Liver (tissue), 9 donors: ENCODE measurements around the gene OR2F2. TPM values are rescaled to one million over a fixed set of nuclear protein-coding genes. Genes with fewer than 3 reads are reported as not detected.

Experiments
- DNase-seq: peaks from one replicate; pipeline ENCODE4 v3.0.0-alpha.2; 2017; ENCODE audit warnings: low spot score
- H3K27ac ChIP-seq, 2 donors: one replicate each; pipeline ENCODE4 v1.7.0; 2013; ENCODE audit warnings: inconsistent platforms in 2 of 2, low read length in 2 of 2, control low read depth in 1 of 2, low read depth in 1 of 2, mild to moderate bottlenecking in 1 of 2
- H3K27me3 ChIP-seq, 4 donors: one replicate each; pipeline versions ENCODE4 v1.6.1 to v1.7.0; 2013; ENCODE audit warnings: low read length in 3 of 4, inconsistent platforms in 1 of 4, mild to moderate bottlenecking in 1 of 4, moderate library complexity in 1 of 4; ENCODE audit not compliant: control insufficient read depth in 4 of 4, insufficient read depth in 4 of 4
- H3K36me3 ChIP-seq, 4 donors: one replicate each; pipeline versions ENCODE4 v1.6.1 to v1.7.0; 2013; ENCODE audit warnings: low read length in 3 of 4, mild to moderate bottlenecking in 3 of 4, low read depth in 1 of 4, moderate library complexity in 1 of 4; ENCODE audit not compliant: control insufficient read depth in 4 of 4, insufficient read depth in 3 of 4
- H3K4me1 ChIP-seq, 4 donors: one replicate each; pipeline versions ENCODE4 v1.6.1 to v1.7.0; 2013; ENCODE audit warnings: low read length in 3 of 4, mild to moderate bottlenecking in 3 of 4, moderate library complexity in 1 of 4; ENCODE audit not compliant: control insufficient read depth in 4 of 4, insufficient read depth in 4 of 4
- H3K4me3 ChIP-seq, 3 donors: one replicate each; pipeline versions ENCODE4 v1.6.1 to v1.7.0; 2013; ENCODE audit warnings: low read length in 3 of 3, control low read depth in 1 of 3, low read depth in 1 of 3, mild to moderate bottlenecking in 1 of 3
- H3K9ac ChIP-seq, 2 donors: one replicate each; pipeline ENCODE4 v1.7.0; 2013; ENCODE audit warnings: low read length in 2 of 2, mild to moderate bottlenecking in 2 of 2, moderate library complexity in 2 of 2, control low read depth in 1 of 2, low read depth in 1 of 2
- H3K9me3 ChIP-seq, 4 donors: one replicate each; pipeline versions ENCODE4 v1.6.1 to v1.7.0; 2013; ENCODE audit warnings: low read length in 3 of 4; ENCODE audit not compliant: control insufficient read depth in 4 of 4
- ATF3 ChIP-seq: IDR thresholded peaks from 2 replicates; pipeline ENCODE4 v1.6.1; 2016; ENCODE audit warnings: antibody characterized with exemption
- CTCF ChIP-seq: fragments of 150-350 bp; IDR thresholded peaks from 2 replicates; pipeline ENCODE4 v1.5.1; 2017; ENCODE audit warnings: improper control_type of control experiment, low read depth, low read length; ENCODE audit not compliant: missing input control
- EGR1 ChIP-seq, 2 donors: IDR thresholded peaks; 2 replicates each; pipeline ENCODE4 v1.6.1; 2016 to 2018; ENCODE audit warnings: antibody characterized with exemption in 2 of 2, low read depth in 2 of 2
- FOXA1 ChIP-seq: IDR thresholded peaks from 2 replicates; pipeline ENCODE4 v1.6.1; 2016; ENCODE audit warnings: antibody characterized with exemption
- FOXA2 ChIP-seq: IDR thresholded peaks from 2 replicates; pipeline ENCODE4 v1.6.1; 2016; ENCODE audit warnings: antibody characterized with exemption
- GABPA ChIP-seq, 2 donors: IDR thresholded peaks in 1 of 2; conservative IDR thresholded peaks in 1 of 2; 2 replicates each; pipeline ENCODE4 v1.6.1; 2016; ENCODE audit warnings: antibody characterized with exemption in 2 of 2, mild to moderate bottlenecking in 1 of 2, moderate library complexity in 1 of 2
- HNF4A ChIP-seq, 2 donors: conservative IDR thresholded peaks; 2 replicates each; pipeline ENCODE4 v1.6.1; 2016; ENCODE audit warnings: antibody characterized with exemption in 2 of 2, mild to moderate bottlenecking in 2 of 2
- HNF4G ChIP-seq: IDR thresholded peaks from 2 replicates; pipeline ENCODE4 v1.6.1; 2016; ENCODE audit warnings: antibody characterized with exemption
- JUND ChIP-seq, 2 donors: IDR thresholded peaks; 2 replicates each; pipeline ENCODE4 v1.6.1; 2016; ENCODE audit warnings: antibody characterized with exemption in 2 of 2
- NR2F2 ChIP-seq: IDR thresholded peaks from 2 replicates; pipeline ENCODE4 v1.6.1; 2016; ENCODE audit warnings: antibody characterized with exemption
- RAD21 ChIP-seq, 2 donors: IDR thresholded peaks; 2 replicates each; pipeline ENCODE4 v1.6.1; 2016; ENCODE audit warnings: antibody characterized with exemption in 2 of 2, mild to moderate bottlenecking in 2 of 2
- REST ChIP-seq: IDR thresholded peaks from 2 replicates; pipeline ENCODE4 v1.6.1; 2016; ENCODE audit warnings: antibody characterized with exemption, mild to moderate bottlenecking
- RXRA ChIP-seq, 2 donors: IDR thresholded peaks; 2 replicates each; pipeline ENCODE4 v1.6.1; 2017 to 2018; ENCODE audit warnings: antibody characterized with exemption in 2 of 2, mild to moderate bottlenecking in 1 of 2
- SP1 ChIP-seq: IDR thresholded peaks from 2 replicates; pipeline ENCODE4 v1.6.1; 2018; ENCODE audit warnings: antibody characterized with exemption, mild to moderate bottlenecking
- TAF1 ChIP-seq: conservative IDR thresholded peaks from 2 replicates; pipeline ENCODE4 v1.6.1; 2016; ENCODE audit warnings: antibody characterized with exemption, mild to moderate bottlenecking
- YY1 ChIP-seq: IDR thresholded peaks from 2 replicates; pipeline ENCODE4 v1.6.1; 2016; ENCODE audit warnings: antibody characterized with exemption, mild to moderate bottlenecking
- WGBS: extraction: QIAGEN DNeasy Blood & Tissue Kit; methylation state at CpG from one replicate; pipeline ENCODE4 v1.1.7; 2013; 5-methylcytosine and 5-hydroxymethylcytosine counted together
- polyA plus RNA-seq, 2 donors: library from polyadenylated mRNA; stranded (reverse) in 1 of 2; unstranded in 1 of 2; fragments of 200-250 nt in 1 of 2; fragments of >200 nt in 1 of 2; fragmentation: Nextera tagmentation in 1 of 2; extraction: Ambion mirVana in 1 of 2; gene quantifications; one replicate each; pipeline versions ENCODE4 v1.2.1 to v1.2.3, GENCODE V29; 2013 to 2015
- total RNA-seq, 2 donors: library from RNA; depleted of rRNA; stranded (reverse); fragments of >200 nt; gene quantifications; one replicate each; pipeline ENCODE4 v1.2.3, GENCODE V29; 2014
- TF ChIP-seq, protein P1 (sequence below): IDR thresholded peaks from 2 replicates; pipeline ENCODE4 v1.6.1; 2016; ENCODE audit warnings: antibody characterized with exemption
- donor health status: healthy.
- donor health status: healthy.
- donor health status: healthy.
- donor health status: healthy.
- donor health status: healthy.

The OR2F2 gene
- total and polyA plus RNA-seq, 4 donors = not detected

DNA sequence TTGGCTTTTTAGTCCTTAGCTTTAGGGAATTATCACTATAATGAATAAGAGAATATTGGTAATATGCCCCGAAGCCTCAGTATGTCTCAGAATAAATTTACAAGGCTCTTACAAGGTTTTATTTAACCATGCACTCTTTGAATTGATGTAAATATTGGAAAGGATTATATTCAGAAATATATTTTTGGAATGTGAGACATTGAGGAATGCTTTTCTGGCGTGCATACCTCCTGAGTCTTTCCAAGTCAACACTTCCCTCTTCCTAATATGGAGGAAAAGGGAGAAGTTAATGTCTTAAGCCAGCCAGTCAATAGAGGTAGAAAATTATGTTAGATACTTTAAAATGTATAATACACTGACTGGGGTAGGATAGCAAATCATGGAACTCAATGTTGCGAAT lies 18.4 kb downstream of the OR2F2 start:
- 89% methylated on average over 3 of the region's 3 CpGs for WGBS
- Histone ChIP-seq H3K4me3 (no peak overlapping the region), H3K4me1 (no peaks in the 10 kb centered on the region), H3K9ac (no peak overlapping the region), H3K36me3 (no peaks in the 10 kb centered on the region), H3K27ac (no peak overlapping the region), H3K27me3 (no peaks in the 10 kb centered on the region), H3K9me3 (no peaks in the 10 kb centered on the region)
- no peak for DNase-seq
- TF ChIP-seq FOXA2 (no peak), HNF4G (no peak), YY1 (no peak), HNF4A (conservative IDR thresholded peaks at IDR 0.05) (no peak), GABPA (IDR thresholded peaks at IDR 0.05 in 1 of 2, conservative IDR thresholded peaks at IDR 0.05 in 1 of 2) (no peak), JUND (IDR thresholded peaks at IDR 0.05) (no peak), FOXA1 (no peak), EGR1 (IDR thresholded peaks at IDR 0.05; ENCODE audit: low read depth in 2 of 2) (no peak), TAF1 (no peak), NR2F2 (no peak), REST (no peak), ATF3 (no peak)
- TF ChIP-seq, protein P1, sequence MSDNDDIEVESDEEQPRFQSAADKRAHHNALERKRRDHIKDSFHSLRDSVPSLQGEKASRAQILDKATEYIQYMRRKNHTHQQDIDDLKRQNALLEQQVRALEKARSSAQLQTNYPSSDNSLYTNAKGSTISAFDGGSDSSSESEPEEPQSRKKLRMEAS = no peak

DNA sequence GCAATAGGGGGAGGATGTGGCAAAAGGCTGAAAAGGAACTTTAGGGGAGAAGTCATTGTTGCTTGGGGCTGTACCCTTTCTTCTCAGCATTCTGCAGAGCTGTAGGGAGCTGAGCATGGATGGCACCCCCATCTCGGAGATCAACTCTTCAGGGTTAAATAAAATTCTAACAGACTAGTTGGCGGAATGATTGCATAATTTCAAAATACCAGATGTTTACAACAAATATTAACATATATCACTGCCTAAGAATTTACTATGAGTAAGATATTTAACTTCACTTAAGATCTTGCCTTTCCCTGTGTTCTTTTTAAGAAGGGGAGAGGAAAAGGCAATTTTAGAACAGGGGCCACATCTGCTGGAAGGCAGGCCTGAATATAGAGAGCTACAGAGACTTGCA lies 19.1 kb downstream of the OR2F2 start:
- WGBS = 79% methylated on average over 2 of the region's 2 CpGs
- Histone ChIP-seq H3K4me1 (no peaks in the 10 kb centered on the region), H3K36me3 (no peaks in the 10 kb centered on the region), H3K27ac (no peak overlapping the region), H3K9me3 (no peaks in the 10 kb centered on the region), H3K27me3 (no peaks in the 10 kb centered on the region), H3K4me3 (no peak overlapping the region), H3K9ac (no peak overlapping the region)
- TF ChIP-seq HNF4A (conservative IDR thresholded peaks at IDR 0.05) (no peak), GABPA (IDR thresholded peaks at IDR 0.05 in 1 of 2, conservative IDR thresholded peaks at IDR 0.05 in 1 of 2) (no peak), SP1 (no peak), FOXA2 (no peak), HNF4G (no peak), FOXA1 (no peak), TAF1 (no peak), YY1 (no peak), RXRA (IDR thresholded peaks at IDR 0.05) (no peak), RAD21 (IDR thresholded peaks at IDR 0.05) (no peak), CTCF (no peak)
- TF ChIP-seq, protein P1 = no peak
- no peak for DNase-seq
